Adipocyte (in vitro differentiated cells): Measurements from ENCODE around the gene FAF1.

Experiments used
- DNase-seq: peaks from one replicate; pipeline ENCODE4 v3.0.0-alpha.2; 2015; ENCODE audit warnings: low read depth
- H3K27me3 ChIP-seq: replicated peaks from 2 replicates; pipeline ENCODE4 v1.7.0; 2013; ENCODE audit warnings: mild to moderate bottlenecking, low read length, moderate library complexity; ENCODE audit not compliant: control insufficient read depth, insufficient read depth
- H3K36me3 ChIP-seq: 2 replicates; pipeline ENCODE4 v1.7.0; 2013; ENCODE audit warnings: low read length, mild to moderate bottlenecking, moderate library complexity; ENCODE audit not compliant: control insufficient read depth, insufficient read depth, severe bottlenecking
- H3K4me1 ChIP-seq: 2 replicates; pipeline ENCODE4 v1.7.0; 2013; ENCODE audit warnings: mild to moderate bottlenecking, low read length, moderate library complexity; ENCODE audit not compliant: control insufficient read depth, insufficient read depth
- H3K4me3 ChIP-seq: 2 replicates; pipeline ENCODE4 v1.7.0; 2013; ENCODE audit warnings: mild to moderate bottlenecking, low read length, moderate library complexity
- H3K9ac ChIP-seq: 2 replicates; pipeline ENCODE4 v1.7.0; 2013; ENCODE audit warnings: mild to moderate bottlenecking, low read length, moderate library complexity
- H3K9me3 ChIP-seq: 2 replicates; pipeline ENCODE4 v1.7.0; 2013; ENCODE audit warnings: mild to moderate bottlenecking, low read length, moderate library complexity; ENCODE audit not compliant: control insufficient read depth

The FAF1 gene

DNA sequence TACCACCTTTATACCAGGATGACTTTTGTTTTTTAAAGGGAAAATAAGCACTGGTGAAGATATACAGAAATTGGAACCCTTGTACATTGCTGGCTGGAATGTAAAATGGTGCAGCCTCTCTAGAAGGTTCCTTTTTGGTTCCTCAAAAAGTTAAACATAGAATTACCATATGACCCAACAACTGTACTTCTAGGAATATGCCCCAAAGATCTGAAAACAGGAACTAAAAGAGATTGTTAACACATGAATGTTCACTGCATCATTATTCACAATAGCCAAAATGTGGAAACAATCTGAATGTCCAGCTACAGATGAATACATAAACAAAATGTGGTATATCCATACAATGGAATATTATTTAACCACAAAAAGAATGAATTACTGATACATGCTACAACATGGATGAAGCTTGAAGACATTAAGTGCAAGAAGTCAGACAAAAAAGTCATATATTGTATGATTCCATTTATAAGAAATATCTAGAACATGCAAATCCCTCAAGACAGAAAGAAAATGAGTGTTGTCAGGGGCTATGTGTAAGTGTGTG lies 452.0 kb downstream of the FAF1 start:
- peaks cover 23% of the 10 kb centered on the region for H3K36me3 ChIP-seq
- no peaks in the 10 kb centered on the region for H3K27me3 ChIP-seq
- no peak for DNase-seq
- no peak overlapping the region for H3K9ac ChIP-seq
- peaks cover 14% of the 10 kb centered on the region for H3K9me3 ChIP-seq
- H3K4me3 ChIP-seq, result no peak overlapping the region
- H3K4me1 ChIP-seq, result no peaks in the 10 kb centered on the region

- Histone ChIP-seq H3K4me1 (no peaks in the 10 kb centered on the region), H3K36me3 (peaks cover 23% of the 10 kb centered on the region), H3K4me3 (no peak overlapping the region), H3K27me3 (no peaks in the 10 kb centered on the region), H3K9ac (no peak overlapping the region), H3K9me3 (peaks cover 14% of the 10 kb centered on the region)
- no peak for DNase-seq
Measured at GRCh38 chr1:50505427-50505826, 454.6 kb downstream of the FAF1 start.

DNA sequence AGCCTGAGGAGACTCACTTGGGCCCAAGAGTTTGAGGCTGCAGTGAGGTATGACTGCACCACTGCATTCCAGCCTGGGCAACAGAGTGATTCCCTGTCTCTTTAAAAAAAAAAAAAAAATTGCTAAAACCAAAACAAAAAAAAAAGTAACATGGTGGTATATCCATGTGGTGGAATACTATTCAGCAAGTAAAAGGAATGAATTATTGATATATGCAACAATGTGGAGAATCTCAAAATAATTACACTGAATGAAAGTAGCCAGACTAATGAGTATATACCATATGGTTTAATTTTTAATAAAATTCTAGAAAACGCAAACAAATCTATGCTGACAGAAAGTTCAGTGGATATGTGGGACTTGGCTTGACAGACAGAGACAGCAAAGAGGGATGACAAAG lies 456.6 kb downstream of the FAF1 start:
- no peak overlapping the region for H3K4me3 ChIP-seq
- no peaks in the 10 kb centered on the region for H3K4me1 ChIP-seq
- H3K9ac ChIP-seq, result no peak overlapping the region
- peaks cover 14% of the 10 kb centered on the region for H3K9me3 ChIP-seq
- DNase-seq, result no peak
- peaks cover 27% of the 10 kb centered on the region for H3K36me3 ChIP-seq
- H3K27me3 ChIP-seq, result no peaks in the 10 kb centered on the region

DNA sequence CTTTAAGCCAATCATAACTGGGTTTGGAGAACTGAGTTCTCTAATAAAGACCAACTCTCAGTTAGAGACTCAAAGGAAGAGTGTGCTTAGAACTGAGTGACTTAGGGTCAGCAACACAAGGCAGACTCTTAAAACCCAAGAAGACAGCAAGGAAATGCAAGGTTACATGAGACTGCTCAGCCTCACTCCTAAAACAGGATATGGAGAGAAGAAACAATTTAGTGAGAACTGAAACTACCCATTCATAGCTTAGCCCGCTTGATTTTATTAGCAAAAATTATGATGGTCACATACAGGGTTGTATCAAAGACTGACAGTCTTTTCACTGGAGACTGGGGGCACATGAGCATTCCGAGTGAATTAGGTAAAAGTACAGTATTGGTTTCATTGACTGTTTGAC lies 457.9 kb downstream of the FAF1 start:
- no peak overlapping the region for H3K9ac ChIP-seq
- H3K4me1 ChIP-seq, result no peaks in the 10 kb centered on the region
- no peaks in the 10 kb centered on the region for H3K27me3 ChIP-seq
- H3K4me3 ChIP-seq, result no peak overlapping the region
- H3K36me3 ChIP-seq, result peaks cover 31% of the 10 kb centered on the region
- no peak for DNase-seq
- peaks cover 23% of the 10 kb centered on the region for H3K9me3 ChIP-seq

GRCh38 chr1:50497007-50497406 lies 463.1 kb downstream of the FAF1 start:
- no peak for DNase-seq

DNA sequence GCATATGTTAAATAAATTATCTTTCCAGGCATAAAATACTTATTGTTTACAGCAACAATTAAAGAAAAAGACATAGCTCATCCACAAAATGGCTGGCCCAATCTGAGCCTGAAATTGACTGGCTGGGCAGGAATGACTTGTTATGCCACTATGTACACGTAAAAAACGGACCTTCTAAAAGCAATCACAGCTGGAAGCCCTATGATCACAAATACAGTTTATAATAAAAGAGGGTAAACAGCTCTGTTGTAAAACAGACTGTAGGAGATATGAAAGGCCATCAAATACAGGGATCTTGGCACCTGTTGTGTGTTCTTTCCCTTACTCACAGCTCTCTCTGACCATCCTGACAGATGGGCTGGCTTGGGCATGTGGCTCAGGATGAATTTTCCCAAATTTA lies 466.4 kb downstream of the FAF1 start:
- DNase-seq, result no peak

More at GRCh38 chr1:50497007-50497406, 463.1 kb downstream of the FAF1 start:
- H3K4me1 ChIP-seq, result no peaks in the 10 kb centered on the region
- peaks cover 22% of the 10 kb centered on the region for H3K9me3 ChIP-seq
- peaks cover 26% of the 10 kb centered on the region for H3K36me3 ChIP-seq
- no peaks in the 10 kb centered on the region for H3K27me3 ChIP-seq
- H3K4me3 ChIP-seq, result peak overlapping the region; percentile 47
- H3K9ac ChIP-seq, result no peak overlapping the region

GRCh38 chr1:50492142-50492541 lies 467.9 kb downstream of the FAF1 start:
- no peak for DNase-seq
- H3K27me3 ChIP-seq, result no peaks in the 10 kb centered on the region

More for the DNA sequence above, 466.4 kb downstream of the FAF1 start:
- H3K4me3 ChIP-seq, result no peak overlapping the region
- peaks cover 39% of the 10 kb centered on the region for H3K36me3 ChIP-seq
- H3K9me3 ChIP-seq, result peaks cover 22% of the 10 kb centered on the region
- H3K9ac ChIP-seq, result no peak overlapping the region
- no peaks in the 10 kb centered on the region for H3K4me1 ChIP-seq
- H3K27me3 ChIP-seq, result no peaks in the 10 kb centered on the region

DNA sequence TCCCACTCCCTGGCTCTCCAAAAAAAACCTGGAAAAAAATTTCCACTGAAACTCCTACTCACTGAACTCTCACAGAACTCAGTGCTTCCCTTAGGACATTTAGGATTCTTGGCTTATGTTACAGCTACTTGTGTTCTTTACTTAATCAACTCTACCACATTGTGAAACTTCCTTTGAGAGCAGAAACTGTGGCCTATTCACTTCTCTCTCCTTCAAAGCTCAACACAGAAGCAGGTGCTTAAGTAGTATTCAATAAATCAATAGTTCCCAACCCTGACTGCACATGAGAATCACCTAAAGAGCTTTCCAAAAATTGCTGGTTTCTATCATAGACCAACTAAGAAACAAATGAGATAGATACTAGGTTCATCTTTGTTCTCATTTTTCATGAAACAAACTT lies 468.9 kb downstream of the FAF1 start:
- peaks cover 34% of the 10 kb centered on the region for H3K36me3 ChIP-seq
- no peaks in the 10 kb centered on the region for H3K27me3 ChIP-seq
- no peak for DNase-seq
- peaks cover 3% of the 10 kb centered on the region for H3K9me3 ChIP-seq
- H3K4me1 ChIP-seq, result no peaks in the 10 kb centered on the region
- H3K4me3 ChIP-seq, result no peak overlapping the region
- no peak overlapping the region for H3K9ac ChIP-seq

More at GRCh38 chr1:50492142-50492541, 467.9 kb downstream of the FAF1 start:
- peaks cover 13% of the 10 kb centered on the region for H3K9me3 ChIP-seq
- H3K36me3 ChIP-seq, result peaks cover 39% of the 10 kb centered on the region
- no peak overlapping the region for H3K4me3 ChIP-seq
- H3K4me1 ChIP-seq, result no peaks in the 10 kb centered on the region
- H3K9ac ChIP-seq, result no peak overlapping the region

GRCh38 chr1:50490640-50491039 lies 469.4 kb downstream of the FAF1 start:
- H3K9me3 ChIP-seq, result no peaks in the 10 kb centered on the region
- H3K9ac ChIP-seq, result no peak overlapping the region
- H3K4me3 ChIP-seq, result no peak overlapping the region
- H3K36me3 ChIP-seq, result peaks cover 33% of the 10 kb centered on the region
- H3K27me3 ChIP-seq, result no peaks in the 10 kb centered on the region
- DNase-seq, result no peak
- H3K4me1 ChIP-seq, result no peaks in the 10 kb centered on the region

DNA sequence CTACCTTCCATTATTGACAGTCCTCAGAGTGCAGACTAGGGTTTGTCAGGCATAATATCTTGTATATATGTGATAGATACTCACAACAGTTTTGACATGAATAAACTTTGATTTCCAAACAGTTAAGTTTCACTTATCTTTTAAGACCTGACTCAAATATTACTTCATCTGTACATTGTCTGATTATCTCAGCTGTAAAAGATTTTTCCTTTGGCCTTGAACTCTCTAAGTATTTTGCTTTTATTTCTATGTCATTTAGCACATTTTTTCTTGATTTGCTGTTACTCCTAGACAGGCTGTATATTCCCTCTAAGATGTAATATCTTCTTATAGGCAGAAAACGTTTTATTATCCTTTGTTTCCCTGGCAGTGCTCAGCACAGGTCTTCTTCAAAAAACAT lies 471.2 kb downstream of the FAF1 start:
- peak; percentile 6 for DNase-seq
- Histone ChIP-seq H3K36me3 (peaks cover 22% of the 10 kb centered on the region), H3K4me1 (no peaks in the 10 kb centered on the region), H3K4me3 (no peak overlapping the region), H3K9ac (no peak overlapping the region), H3K9me3 (no peaks in the 10 kb centered on the region), H3K27me3 (no peaks in the 10 kb centered on the region)

DNA sequence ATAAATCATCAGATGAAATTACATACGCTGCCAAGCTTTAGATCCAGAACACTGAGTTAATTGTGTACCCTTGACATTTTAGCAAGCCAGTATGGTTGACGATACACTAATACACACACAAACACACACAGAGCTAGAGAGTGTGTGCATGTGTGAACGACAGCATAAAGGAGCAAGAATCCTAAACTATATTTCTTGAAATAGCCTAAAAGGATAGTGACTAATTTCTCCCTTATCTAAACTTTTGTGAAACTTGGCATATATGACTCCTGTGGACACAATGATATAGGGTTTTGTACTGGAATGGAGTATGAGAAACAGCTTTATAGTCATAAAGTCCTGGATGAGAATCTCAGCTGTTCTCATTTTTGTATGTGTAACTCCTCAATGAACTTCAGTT lies 471.7 kb downstream of the FAF1 start:
- no peak for DNase-seq
- no peaks in the 10 kb centered on the region for H3K4me1 ChIP-seq
- no peaks in the 10 kb centered on the region for H3K27me3 ChIP-seq
- H3K9me3 ChIP-seq, result no peaks in the 10 kb centered on the region
- H3K36me3 ChIP-seq, result peaks cover 21% of the 10 kb centered on the region
- H3K9ac ChIP-seq, result no peak overlapping the region
- no peak overlapping the region for H3K4me3 ChIP-seq

- no peaks in the 10 kb centered on the region for H3K4me1 ChIP-seq
- H3K36me3 ChIP-seq, result peaks cover 24% of the 10 kb centered on the region
- no peak overlapping the region for H3K4me3 ChIP-seq
- no peaks in the 10 kb centered on the region for H3K9me3 ChIP-seq
- no peaks in the 10 kb centered on the region for H3K27me3 ChIP-seq
- no peak overlapping the region for H3K9ac ChIP-seq
- DNase-seq, result no peak
Measured at GRCh38 chr1:50487725-50488124, 472.3 kb downstream of the FAF1 start.
